Left lung (tissue), 10 donors: ENCODE measurements around the gene SH3PXD2B. TPM values are rescaled to one million over a fixed set of nuclear protein-coding genes. Genes with fewer than 3 reads are reported as not detected.

Experiments used
- ATAC-seq: fragments of 200-7000 bp; cut with Tn5 transposase; one replicate; pipeline ENCODE4 v1.9.1; 2020; ENCODE audit warnings: moderate library complexity
- DNase-seq, 4 donors: peaks; one replicate each; pipeline ENCODE4 v3.0.0-alpha.2; 2013 to 2020
- H3K27ac ChIP-seq, 2 donors: fragments of 200-600 bp; sonication (generic) in 1 of 2; one replicate each; pipeline versions ENCODE4 v1.5.0 to v1.8.0; 2020 to 2021
- H3K27me3 ChIP-seq, 2 donors: fragments of 200-600 bp; sonication (generic) in 1 of 2; one replicate each; pipeline versions ENCODE4 v1.5.0 to v1.8.0; 2020 to 2021
- H3K36me3 ChIP-seq, 2 donors: fragments of 200-600 bp; sonication (generic) in 1 of 2; one replicate each; pipeline versions ENCODE4 v1.5.0 to v1.8.0; 2020 to 2021
- H3K4me1 ChIP-seq, 2 donors: fragments of 200-600 bp; one replicate each; pipeline ENCODE4 v1.8.0; 2021
- H3K4me3 ChIP-seq, 2 donors: fragments of 200-600 bp; sonication (generic) in 1 of 2; one replicate each; pipeline versions ENCODE4 v1.5.0 to v1.8.0; 2020 to 2021; ENCODE audit warnings: mild to moderate bottlenecking in 1 of 2
- H3K9me3 ChIP-seq, 2 donors: fragments of 200-600 bp; sonication (generic) in 1 of 2; one replicate each; pipeline versions ENCODE4 v1.5.0 to v1.8.0; 2020 to 2021
- intact Hi-C, 2 donors: fragments of 100-400 bp; cut with DNase I; formaldehyde crosslinking; loops; one replicate each; pipeline versions ENCODE4 v1.11.2 to v1.14.2; 2022
- polyA plus RNA-seq, 6 donors: library from polyadenylated mRNA; unstranded; fragments of 120-200 nt; gene quantifications; one replicate each; pipeline ENCODE4 v1.2.1, GENCODE V29; 2013; ENCODE audit not compliant: insufficient read length in 6 of 6
- total RNA-seq, 2 donors: library from RNA; stranded (reverse); fragmentation: NEBNext Ultra II Directional; extraction: Animal tissue kit (Norgen Biotek cat#: 25700); gene quantifications; one replicate each; pipeline ENCODE4 v1.2.1, GENCODE V29; 2021
- TF ChIP-seq, protein P1 (sequence below), 2 donors: fragments of 200-600 bp; sonication (generic) in 1 of 2; IDR thresholded peaks; one replicate each; pipeline versions ENCODE4 v1.5.0 to v1.8.0; 2021; ENCODE audit warnings: antibody characterized with exemption in 2 of 2
- donor health status: DM: no; HTN: yes; CAD: no.
- donor health status: DM: no; HTN: no; CAD: no.

The SH3PXD2B gene
- total and polyA plus RNA-seq, 8 donors: 35.4 to 57.5 (median 43.8) TPM

DNA sequence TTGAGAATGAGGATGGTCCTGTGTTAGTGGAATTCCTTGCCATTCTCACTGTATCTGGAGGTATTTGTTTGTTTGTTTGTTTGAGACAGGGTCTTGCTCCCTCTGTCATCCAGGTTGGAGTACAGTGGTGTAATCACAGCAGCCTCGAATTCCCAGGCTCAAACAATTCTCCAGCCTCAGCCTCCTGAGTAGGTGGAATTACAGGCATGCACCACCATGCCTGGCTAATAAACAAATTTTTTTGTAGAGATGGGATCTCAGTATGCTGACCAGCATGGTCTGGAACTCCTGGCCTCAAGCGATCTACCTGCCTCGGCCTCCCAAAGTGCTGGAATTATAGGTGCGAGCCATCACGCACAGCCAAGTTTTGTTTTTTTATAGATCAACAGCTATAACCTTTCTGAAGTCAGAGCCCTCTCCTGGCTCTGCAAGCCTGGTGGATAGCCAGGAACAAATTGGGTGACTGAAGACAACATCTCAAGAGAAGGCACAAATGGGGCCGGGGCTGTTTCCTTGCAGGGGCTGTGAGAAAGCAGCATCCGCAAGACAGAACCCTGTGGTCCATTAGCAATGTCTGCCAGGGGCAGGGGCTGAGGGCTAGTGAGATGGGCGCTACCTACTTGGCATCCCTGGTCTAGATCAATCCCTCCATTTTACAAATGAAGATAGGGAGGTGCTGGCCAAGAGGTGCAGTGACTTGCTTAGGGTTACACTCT lies 18.8 kb downstream of the SH3PXD2B start:
- no peak for DNase-seq
- H3K4me3 ChIP-seq: no peak overlapping the region
- peaks cover 15 to 47% of the 10 kb centered on the region in 2 donors for H3K4me1 ChIP-seq
- no peaks in the 10 kb centered on the region for H3K9me3 ChIP-seq
- H3K27ac ChIP-seq: no peak overlapping the region
- no peak for ATAC-seq
- H3K27me3 ChIP-seq: no peaks in the 10 kb centered on the region
- H3K36me3 ChIP-seq: peaks cover 0 to 17% of the 10 kb centered on the region in 2 donors
- TF ChIP-seq, protein P1, sequence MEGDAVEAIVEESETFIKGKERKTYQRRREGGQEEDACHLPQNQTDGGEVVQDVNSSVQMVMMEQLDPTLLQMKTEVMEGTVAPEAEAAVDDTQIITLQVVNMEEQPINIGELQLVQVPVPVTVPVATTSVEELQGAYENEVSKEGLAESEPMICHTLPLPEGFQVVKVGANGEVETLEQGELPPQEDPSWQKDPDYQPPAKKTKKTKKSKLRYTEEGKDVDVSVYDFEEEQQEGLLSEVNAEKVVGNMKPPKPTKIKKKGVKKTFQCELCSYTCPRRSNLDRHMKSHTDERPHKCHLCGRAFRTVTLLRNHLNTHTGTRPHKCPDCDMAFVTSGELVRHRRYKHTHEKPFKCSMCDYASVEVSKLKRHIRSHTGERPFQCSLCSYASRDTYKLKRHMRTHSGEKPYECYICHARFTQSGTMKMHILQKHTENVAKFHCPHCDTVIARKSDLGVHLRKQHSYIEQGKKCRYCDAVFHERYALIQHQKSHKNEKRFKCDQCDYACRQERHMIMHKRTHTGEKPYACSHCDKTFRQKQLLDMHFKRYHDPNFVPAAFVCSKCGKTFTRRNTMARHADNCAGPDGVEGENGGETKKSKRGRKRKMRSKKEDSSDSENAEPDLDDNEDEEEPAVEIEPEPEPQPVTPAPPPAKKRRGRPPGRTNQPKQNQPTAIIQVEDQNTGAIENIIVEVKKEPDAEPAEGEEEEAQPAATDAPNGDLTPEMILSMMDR (IDR thresholded peaks at IDR 0.05): no peak
- intact Hi-C loops: no loop called here

DNA sequence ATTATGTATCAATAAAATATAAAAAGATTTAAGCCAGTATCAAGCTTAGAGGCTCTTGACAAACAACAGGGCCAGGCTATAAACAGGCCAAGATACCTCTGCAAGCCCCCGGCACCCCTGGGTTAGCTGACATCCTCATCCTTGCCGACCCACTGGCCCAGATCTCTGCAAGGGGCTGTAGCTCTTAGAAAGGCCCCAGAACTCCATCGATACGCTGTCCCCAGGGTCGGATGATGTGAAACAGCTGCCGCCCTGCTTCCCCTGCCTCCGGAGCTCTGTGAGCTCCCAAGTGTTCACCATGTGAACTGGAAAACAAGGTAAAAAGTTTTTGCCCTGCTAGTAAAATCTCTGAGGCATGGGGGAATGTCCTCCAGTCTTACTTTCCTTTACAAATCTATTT lies 20.1 kb downstream of the SH3PXD2B start:
- DNase-seq (no peak), ATAC-seq (no peak)
- Histone ChIP-seq H3K27me3 (no peaks in the 10 kb centered on the region), H3K4me3 (no peak overlapping the region), H3K27ac (no peak overlapping the region), H3K4me1 (peaks cover 26 to 60% of the 10 kb centered on the region in 2 donors), H3K9me3 (no peaks in the 10 kb centered on the region), H3K36me3 (peaks cover 0 to 15% of the 10 kb centered on the region in 2 donors)
- intact Hi-C loops: no loop called here
- TF ChIP-seq, protein P1 (IDR thresholded peaks at IDR 0.05): no peak

DNA sequence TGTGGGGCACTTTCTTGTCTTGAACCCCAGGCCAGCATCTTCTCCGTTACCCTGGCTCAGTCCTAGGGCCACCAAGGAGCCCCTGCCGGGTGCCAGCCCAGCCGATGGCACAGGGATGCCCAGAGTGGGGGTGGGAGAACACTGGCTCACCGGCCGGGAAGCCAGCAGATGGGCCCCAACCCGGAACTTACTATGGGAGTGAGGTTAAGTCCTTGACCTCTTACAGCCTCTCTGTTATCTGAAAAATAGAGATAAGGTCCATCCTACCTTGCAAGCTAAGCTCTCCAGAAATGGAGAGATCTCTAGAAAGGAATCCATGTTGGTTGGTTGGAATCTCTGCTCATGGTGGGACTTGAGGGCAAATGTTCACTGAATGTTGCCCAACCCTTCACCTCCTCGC lies 20.8 kb downstream of the SH3PXD2B start:
- ATAC-seq: no peak
- Histone ChIP-seq H3K27me3 (no peaks in the 10 kb centered on the region), H3K27ac (no peak overlapping the region), H3K9me3 (no peaks in the 10 kb centered on the region), H3K4me3 (no peak overlapping the region), H3K4me1 (peaks cover 33 to 60% of the 10 kb centered on the region in 2 donors), H3K36me3 (peaks cover 0 to 15% of the 10 kb centered on the region in 2 donors)
- TF ChIP-seq, protein P1 (IDR thresholded peaks at IDR 0.05): no peak
- intact Hi-C loops: no loop called here
- no peak for DNase-seq

GRCh38 chr5:172433071-172433470 lies 21.3 kb downstream of the SH3PXD2B start:
- Histone ChIP-seq H3K27ac (no peak overlapping the region), H3K27me3 (no peaks in the 10 kb centered on the region), H3K4me3 (no peak overlapping the region), H3K36me3 (peaks cover 0 to 15% of the 10 kb centered on the region in 2 donors), H3K9me3 (no peaks in the 10 kb centered on the region), H3K4me1 (peaks cover 34 to 60% of the 10 kb centered on the region in 2 donors)
- DNase-seq: no peak
- intact Hi-C loops: no loop called here
- TF ChIP-seq, protein P1 (IDR thresholded peaks at IDR 0.05): no peak
- no peak for ATAC-seq

DNA sequence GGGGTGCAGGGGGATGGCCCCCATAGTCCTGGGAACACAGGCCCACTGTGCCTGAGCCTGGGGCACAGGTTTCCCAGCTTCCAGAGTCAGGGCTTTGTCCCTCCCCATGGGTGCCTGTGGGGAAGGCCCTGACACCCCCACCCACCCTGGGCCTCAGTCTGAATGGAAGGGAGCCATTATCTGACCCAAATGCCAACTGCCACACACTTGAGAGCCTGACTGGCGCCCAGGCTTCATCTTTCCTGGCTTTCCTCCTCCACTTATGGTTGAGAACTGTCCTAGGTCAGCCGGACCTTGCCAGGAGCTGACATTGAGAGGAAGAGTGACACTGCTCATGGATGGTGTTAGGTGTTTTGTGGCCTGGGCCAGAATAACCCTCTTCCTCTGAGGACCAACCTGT lies 24.0 kb downstream of the SH3PXD2B start:
- no peak for ATAC-seq
- H3K9me3 ChIP-seq: no peaks in the 10 kb centered on the region
- TF ChIP-seq, protein P1 (IDR thresholded peaks at IDR 0.05): no peak
- peaks cover 20 to 64% of the 10 kb centered on the region in 2 donors for H3K4me1 ChIP-seq
- peaks cover 0 to under 1% of the 10 kb centered on the region in 2 donors for H3K36me3 ChIP-seq
- no peak for DNase-seq
- no peaks in the 10 kb centered on the region for H3K27me3 ChIP-seq
- H3K27ac ChIP-seq: peak overlapping the region; percentile 72 to 74
- no peak overlapping the region for H3K4me3 ChIP-seq
- intact Hi-C loops: no loop called here
